ENCODE data around the gene MAD1L1. TPM values are rescaled to one million over a fixed set of nuclear protein-coding genes. Genes with fewer than 3 reads are reported as not detected.

MAD1L1 gene
- total and polyA plus RNA-seq, 2 of the 4 experiments (the other 2 are of a cell fraction) = 29.0 to 40.9 TPM

- H3K36me3 ChIP-seq (ENCODE audit: control insufficient read depth, insufficient read depth, low read length) = no peaks in the 10 kb centered on the region
- no peak overlapping the region for H4K8ac ChIP-seq (ENCODE audit: low read depth in 2 of 2, low read length in 2 of 2)
- no peak overlapping the region for H2AFZ ChIP-seq (replicated peaks; ENCODE audit: low read length, poor library complexity)
- H3K4me3 ChIP-seq (ENCODE audit: insufficient read depth, low read depth, low read length) = no peak overlapping the region
- WGBS, 2 experiments (ENCODE audit: extremely low coverage in 2 of 2, insufficient read length in 1 of 2) = 95% methylated on average over 21 of the region's 29 CpGs; no CpG with 5 or more reads in 1 of the 2 experiments
- no peak overlapping the region for H3K56ac ChIP-seq (ENCODE audit: extremely low read depth, insufficient read depth, low read length)
- no peak overlapping the region for H2AK9ac ChIP-seq (replicated peaks; ENCODE audit: low read depth, low read length, poor library complexity)
- H3K9ac ChIP-seq (ENCODE audit: low read depth, low read length) = no peak overlapping the region
- no peaks in the 10 kb centered on the region for H3K27me3 ChIP-seq (ENCODE audit: control insufficient read depth, insufficient read depth, low read length)
- intact Hi-C loops (cut with micrococcal nuclease) = loop anchor here (5.0 kb wide), 1 partner anchor 54 kb away; no protein-coding TSS in a partner anchor
- in situ Hi-C loops (cut with MboI; ENCODE audit: low sequenced_read_pairs) = no loop called here
- H4K91ac ChIP-seq (ENCODE audit: insufficient read depth, low read depth, low read length) = no peak overlapping the region
- no peak overlapping the region for H3K4me2 ChIP-seq (ENCODE audit: low read depth, low read length)
- no peak overlapping the region for H2BK120ac ChIP-seq (ENCODE audit: low read depth, low read length)
- H4K5ac ChIP-seq (ENCODE audit: low read depth, low read length) = no peak overlapping the region
- no peak overlapping the region for H3K14ac ChIP-seq (replicated peaks; ENCODE audit: low read depth, low read length)
- no peak overlapping the region for H3K4ac ChIP-seq (ENCODE audit: low read depth, low read length)
- H3K23ac ChIP-seq (ENCODE audit: low read depth, low read length) = no peak overlapping the region
- H2BK15ac ChIP-seq (ENCODE audit: low read depth, low read length) = no peak overlapping the region
- ChIA-PET CTCF (no interaction called here), POLR2A (ENCODE audit: unreplicated experiment) (no interaction called here)
- DNase-seq (no peak), ATAC-seq (ENCODE audit: low read depth) (no peak)
- no peak overlapping the region for H2BK5ac ChIP-seq (ENCODE audit: low read depth, low read length, poor library complexity, severe bottlenecking)
- no peak overlapping the region for H3K18ac ChIP-seq (ENCODE audit: low read depth, low read length)
- no peaks in the 10 kb centered on the region for H4K20me1 ChIP-seq (ENCODE audit: insufficient read depth, low read length)
- no peaks in the 10 kb centered on the region for H3K9me3 ChIP-seq (ENCODE audit: control insufficient read depth, insufficient read depth, low read length)
- H2BK20ac ChIP-seq (ENCODE audit: low read depth, low read length) = no peak overlapping the region
- no peak overlapping the region for H3K27ac ChIP-seq (ENCODE audit: insufficient read depth, low read length)
- H2AK5ac ChIP-seq (ENCODE audit: low read depth, low read length) = no peak overlapping the region
- peaks cover 15% of the 10 kb centered on the region; the same call in 1 of the 2 replicates for H3K9me1 ChIP-seq (ENCODE audit: insufficient read depth, low read length)
- peaks cover 6% of the 10 kb centered on the region for H3K4me1 ChIP-seq (ENCODE audit: control insufficient read depth, insufficient read depth, low read length)
- dilution Hi-C loops (cut with HindIII; ENCODE audit: low sequenced_read_pairs, unreplicated experiment) = no loop called here
- BruUV-seq (replicated peaks) = no TSS peak
- peaks cover 0 to 15% of the 10 kb centered on the region in 2 experiments; a peak in 2 of 4 replicates for H3K79me1 ChIP-seq (ENCODE audit: low read depth in 1 of 2, low read length in 2 of 2)
- TF ChIP-seq CTCF (conservative IDR thresholded peaks at IDR 0.05; ENCODE audit: low read depth, low read length) (no peak), MXI1 (IDR thresholded peaks at IDR 0.05; ENCODE audit: borderline replicate concordance, low read depth, low read length) (no peak), MAFK (IDR thresholded peaks at IDR 0.05; ENCODE audit: low read depth, low read length) (no peak), SMC3 (IDR thresholded peaks at IDR 0.05; ENCODE audit: low read depth, low read length) (no peak), USF2 (IDR thresholded peaks at IDR 0.05; ENCODE audit: low read depth, low read length) (no peak), BHLHE40 (IDR thresholded peaks at IDR 0.05; ENCODE audit: low read depth, low read length) (no peak), CEBPB (IDR thresholded peaks at IDR 0.05; ENCODE audit: low read depth, low read length) (no peak), RCOR1 (IDR thresholded peaks at IDR 0.05; ENCODE audit: insufficient replicate concordance, low read length) (no peak), POLR2A (IDR thresholded peaks at IDR 0.05; ENCODE audit: low read depth, low read length) (no peak), RAD21 (IDR thresholded peaks at IDR 0.05; ENCODE audit: low read length) (no peak), FOS (IDR thresholded peaks at IDR 0.05; ENCODE audit: low read depth, low read length) (no peak), CHD1 (IDR thresholded peaks at IDR 0.05; ENCODE audit: low read depth, low read length) (no peak), RFX5 (IDR thresholded peaks at IDR 0.05; ENCODE audit: low read depth, low read length) (no peak), MAZ (IDR thresholded peaks at IDR 0.05; ENCODE audit: borderline replicate concordance, low read depth, low read length) (no peak), NFE2L2 (IDR thresholded peaks at IDR 0.05; ENCODE audit: low read depth, low read length) (no peak)
Observed at GRCh38 chr7:2090526-2091520, 141.9 kb downstream of the MAD1L1 start.
